Mucosa of rectum (tissue), 2 donors: Measurements from ENCODE around the gene TPM1.
A peak's percentile ranks its signal among the peaks of the same experiment; 100 is the strongest.

ENCODE experiments used
- H3K27ac ChIP-seq, 2 donors: one replicate each; pipeline ENCODE4 v1.7.0; 2013; ENCODE audit warnings: inconsistent platforms in 2 of 2, low read depth in 2 of 2, low read length in 2 of 2
- H3K27me3 ChIP-seq, 2 donors: one replicate each; pipeline ENCODE4 v1.7.0; 2013; ENCODE audit warnings: low read length in 2 of 2; ENCODE audit not compliant: control insufficient read depth in 2 of 2, insufficient read depth in 2 of 2
- H3K36me3 ChIP-seq, 2 donors: one replicate each; pipeline ENCODE4 v1.7.0; 2013; ENCODE audit warnings: low read length in 2 of 2; ENCODE audit not compliant: control insufficient read depth in 2 of 2, insufficient read depth in 2 of 2
- H3K4me1 ChIP-seq, 2 donors: one replicate each; pipeline ENCODE4 v1.7.0; 2013; ENCODE audit warnings: low read length in 2 of 2, mild to moderate bottlenecking in 1 of 2; ENCODE audit not compliant: control insufficient read depth in 2 of 2, insufficient read depth in 2 of 2
- H3K4me3 ChIP-seq, 2 donors: one replicate each; pipeline ENCODE4 v1.7.0; 2013; ENCODE audit warnings: low read length in 2 of 2
- H3K9ac ChIP-seq, 2 donors: one replicate each; pipeline ENCODE4 v1.7.0; 2013; ENCODE audit warnings: low read length in 2 of 2, low read depth in 1 of 2, mild to moderate bottlenecking in 1 of 2
- H3K9me3 ChIP-seq, 2 donors: one replicate each; pipeline ENCODE4 v1.7.0; 2013; ENCODE audit warnings: low read length in 2 of 2; ENCODE audit not compliant: control insufficient read depth in 2 of 2
- donor health status: healthy.
- donor health status: Normal muscosa, but diverticular disease.

TPM1 gene

GRCh38 chr15:63107895-63108546 is 65.5 kb downstream of the TPM1 start:
- Histone ChIP-seq H3K9ac (no peak overlapping the region), H3K27me3 (no peaks in the 10 kb centered on the region), H3K9me3 (no peaks in the 10 kb centered on the region), H3K36me3 (no peaks in the 10 kb centered on the region), H3K4me1 (peaks cover 4 to 5% of the 10 kb centered on the region in 2 donors), H3K27ac (peak overlapping the region in 1 of 2 donors; percentile 38), H3K4me3 (no peak overlapping the region)

- H3K4me3 ChIP-seq = no peak overlapping the region
- H3K36me3 ChIP-seq = no peaks in the 10 kb centered on the region
- H3K27ac ChIP-seq = no peak overlapping the region
- no peak overlapping the region for H3K9ac ChIP-seq
- H3K9me3 ChIP-seq = no peaks in the 10 kb centered on the region
- H3K4me1 ChIP-seq = peaks cover 4 to 5% of the 10 kb centered on the region in 2 donors
- no peaks in the 10 kb centered on the region for H3K27me3 ChIP-seq
Measured at GRCh38 chr15:63109498-63109897, 67.0 kb downstream of the TPM1 start.

- Histone ChIP-seq H3K27me3 (no peaks in the 10 kb centered on the region), H3K9me3 (no peaks in the 10 kb centered on the region), H3K9ac (no peak overlapping the region), H3K36me3 (no peaks in the 10 kb centered on the region), H3K4me3 (no peak overlapping the region), H3K27ac (no peak overlapping the region), H3K4me1 (peaks cover 4 to 5% of the 10 kb centered on the region in 2 donors)
Measured at GRCh38 chr15:63109920-63110319, 67.4 kb downstream of the TPM1 start.

- Histone ChIP-seq H3K4me3 (no peak overlapping the region), H3K36me3 (no peaks in the 10 kb centered on the region), H3K27ac (no peak overlapping the region), H3K27me3 (no peaks in the 10 kb centered on the region), H3K4me1 (peaks cover 4 to 5% of the 10 kb centered on the region in 2 donors), H3K9me3 (no peaks in the 10 kb centered on the region), H3K9ac (no peak overlapping the region)
Measured at GRCh38 chr15:63110428-63111026, 68.0 kb downstream of the TPM1 start.

GRCh38 chr15:63111481-63111880 is 68.9 kb downstream of the TPM1 start:
- H3K9me3 ChIP-seq = no peaks in the 10 kb centered on the region
- H3K9ac ChIP-seq = no peak overlapping the region
- no peaks in the 10 kb centered on the region for H3K27me3 ChIP-seq
- H3K27ac ChIP-seq = no peak overlapping the region
- H3K4me3 ChIP-seq = no peak overlapping the region
- peaks cover 4 to 5% of the 10 kb centered on the region in 2 donors for H3K4me1 ChIP-seq
- no peaks in the 10 kb centered on the region for H3K36me3 ChIP-seq

GRCh38 chr15:63112871-63113270 is 70.3 kb downstream of the TPM1 start:
- H3K4me1 ChIP-seq = peaks cover 3 to 4% of the 10 kb centered on the region in 2 donors

GRCh38 chr15:63114465-63114864 is 71.9 kb downstream of the TPM1 start:
- Histone ChIP-seq H3K4me1 (no peaks in the 10 kb centered on the region), H3K9ac (no peak overlapping the region), H3K27me3 (no peaks in the 10 kb centered on the region), H3K27ac (no peak overlapping the region), H3K9me3 (no peaks in the 10 kb centered on the region), H3K4me3 (no peak overlapping the region), H3K36me3 (no peaks in the 10 kb centered on the region)

More at GRCh38 chr15:63112871-63113270, 70.3 kb downstream of the TPM1 start:
- Histone ChIP-seq H3K36me3 (no peaks in the 10 kb centered on the region), H3K27ac (no peak overlapping the region), H3K9me3 (no peaks in the 10 kb centered on the region), H3K4me3 (no peak overlapping the region), H3K9ac (no peak overlapping the region), H3K27me3 (no peaks in the 10 kb centered on the region)
